ENCODE measurements around the gene MAN1A2.
"Not testable (repeated sequence)": the region's sequence is repeated elsewhere in the genome, so short reads cannot be mapped to it uniquely, and the experiment has no call there.

The MAN1A2 gene

GRCh38 chr1:117367046-117368025, at the start of gene MAN1A2:
MAN1A2 (plus strand) TSS chr1:117367449; CDS start chr1:117368184, 735 bp downstream.
- no peaks in the 10 kb centered on the region for H3K27me3 Mint-ChIP-seq

GRCh38 chr1:117318011-117318410, 49.2 kb upstream of the MAN1A2 start:
- Mint-ChIP-seq H3K27me3 (no peaks in the 10 kb centered on the region), H3K9me3 (peaks cover 3% of the 10 kb centered on the region), H3K4me1 (no peaks in the 10 kb centered on the region), H3K27ac (no peak overlapping the region), H3K4me3 (no peak overlapping the region), H3K36me3 (no peaks in the 10 kb centered on the region)
- no peak for ATAC-seq

More at GRCh38 chr1:117367046-117368025, at the start of gene MAN1A2:
- Mint-ChIP-seq H3K9me3 (no peaks in the 10 kb centered on the region), H3K27ac (peak within 1 kb of the TSS; percentile 91), H3K36me3 (no peaks in the 10 kb centered on the region), H3K4me3 (peak within 1 kb of the TSS; percentile 98), H3K4me1 (peaks cover 62% of the 10 kb centered on the region)
- ATAC-seq, result peak; percentile 90

GRCh38 chr1:117318426-117318825, 48.8 kb upstream of the MAN1A2 start:
- no peaks in the 10 kb centered on the region for H3K27me3 Mint-ChIP-seq
- no peak for ATAC-seq
- H3K4me1 Mint-ChIP-seq, result no peaks in the 10 kb centered on the region
- peaks cover 3% of the 10 kb centered on the region for H3K9me3 Mint-ChIP-seq
- H3K4me3 Mint-ChIP-seq, result no peak overlapping the region
- no peak overlapping the region for H3K27ac Mint-ChIP-seq
- no peaks in the 10 kb centered on the region for H3K36me3 Mint-ChIP-seq

DNA sequence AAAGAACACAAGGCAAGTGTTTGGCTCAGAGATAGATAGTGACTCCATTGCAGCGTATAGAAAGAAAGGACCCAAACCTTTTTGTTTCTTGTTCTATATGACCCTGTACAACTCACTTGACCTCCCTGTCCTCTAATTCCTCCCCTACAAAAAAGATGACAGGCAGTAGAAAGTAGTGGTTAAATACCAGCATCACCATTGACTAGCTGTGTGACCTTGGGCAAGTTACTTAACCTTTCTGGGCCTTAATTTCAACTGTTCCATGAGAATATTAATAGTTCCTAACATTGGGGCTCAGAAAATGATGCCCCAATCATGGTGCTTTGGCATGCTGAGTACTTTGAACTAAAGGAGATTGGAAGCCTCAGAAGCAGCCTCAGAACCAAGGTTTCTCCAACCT, 46.7 kb upstream of the MAN1A2 start:
- H3K36me3 Mint-ChIP-seq, result no peaks in the 10 kb centered on the region
- no peak overlapping the region for H3K27ac Mint-ChIP-seq
- no peaks in the 10 kb centered on the region for H3K4me1 Mint-ChIP-seq
- peaks cover 16% of the 10 kb centered on the region for H3K27me3 Mint-ChIP-seq
- no peak overlapping the region for H3K4me3 Mint-ChIP-seq
- no peak for ATAC-seq
- peaks cover 3% of the 10 kb centered on the region for H3K9me3 Mint-ChIP-seq

DNA sequence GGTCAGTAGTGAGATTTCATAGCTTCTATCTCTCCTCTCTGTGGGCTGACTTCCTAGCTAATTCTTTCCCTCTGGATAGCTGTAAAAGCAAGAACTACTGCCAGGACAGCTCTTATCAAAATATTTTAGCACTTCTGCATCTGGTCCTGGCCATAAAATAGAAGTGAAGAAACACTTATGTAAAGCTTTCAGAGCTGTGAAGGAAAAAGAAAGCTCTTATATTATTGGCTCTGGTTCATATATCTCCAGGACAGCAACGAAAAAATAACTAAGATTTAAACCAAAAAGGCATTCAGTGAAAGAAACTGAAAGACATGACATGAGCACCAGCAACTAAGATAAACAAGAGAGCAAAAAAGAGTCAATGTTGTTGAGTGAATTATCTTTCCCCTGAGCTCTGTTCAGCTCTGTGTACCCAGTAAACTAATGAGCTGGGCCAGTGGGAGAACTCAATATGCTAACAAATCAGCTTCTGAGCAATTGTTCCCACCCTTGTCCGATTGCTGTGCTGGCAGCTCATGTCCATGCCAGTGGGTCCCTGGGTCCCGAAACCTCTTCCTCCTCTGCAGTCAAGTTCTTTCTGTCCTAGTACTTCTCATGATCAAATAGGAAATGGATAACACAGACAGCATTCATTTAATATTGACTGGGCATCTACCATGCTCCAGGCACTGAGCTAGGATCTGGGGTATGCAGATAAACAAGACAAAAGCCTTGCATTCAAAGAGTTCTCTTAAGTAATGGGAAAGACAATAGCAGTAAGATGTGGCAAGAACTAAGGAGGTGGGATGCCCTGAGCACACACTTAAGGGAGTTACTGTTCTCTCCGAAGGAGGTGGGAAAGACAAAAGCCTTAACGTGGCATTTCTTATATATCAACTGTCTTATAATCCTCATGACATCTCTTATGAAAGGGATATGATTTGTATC, 45.3 kb upstream of the MAN1A2 start:
- H3K4me1 Mint-ChIP-seq, result no peaks in the 10 kb centered on the region
- no peak overlapping the region for H3K4me3 Mint-ChIP-seq
- peaks cover 22% of the 10 kb centered on the region for H3K27me3 Mint-ChIP-seq
- no peak for ATAC-seq
- peaks cover 3% of the 10 kb centered on the region for H3K9me3 Mint-ChIP-seq
- no peak overlapping the region for H3K27ac Mint-ChIP-seq
- no peaks in the 10 kb centered on the region for H3K36me3 Mint-ChIP-seq

- H3K27ac Mint-ChIP-seq, result no peak overlapping the region
- no peak for ATAC-seq
Measured at GRCh38 chr1:117324357-117324756, 42.9 kb upstream of the MAN1A2 start.

GRCh38 chr1:117326035-117326434, 41.2 kb upstream of the MAN1A2 start:
- not testable (repeated sequence) for H3K27ac Mint-ChIP-seq, H3K4me3 Mint-ChIP-seq, H3K36me3 Mint-ChIP-seq, H3K9me3 Mint-ChIP-seq, H3K4me1 Mint-ChIP-seq, ATAC-seq
- peaks cover 26% of the 10 kb centered on the region for H3K27me3 Mint-ChIP-seq

More at GRCh38 chr1:117324357-117324756, 42.9 kb upstream of the MAN1A2 start:
- Mint-ChIP-seq H3K4me3 (no peak overlapping the region), H3K36me3 (no peaks in the 10 kb centered on the region), H3K27me3 (peaks cover 22% of the 10 kb centered on the region), H3K4me1 (no peaks in the 10 kb centered on the region), H3K9me3 (no peaks in the 10 kb centered on the region)

GRCh38 chr1:117327011-117327410, 40.2 kb upstream of the MAN1A2 start:
- no peak overlapping the region for H3K27ac Mint-ChIP-seq
- H3K36me3 Mint-ChIP-seq, result no peaks in the 10 kb centered on the region
- H3K27me3 Mint-ChIP-seq, result peaks cover 31% of the 10 kb centered on the region
- no peaks in the 10 kb centered on the region for H3K4me1 Mint-ChIP-seq
- H3K4me3 Mint-ChIP-seq, result no peak overlapping the region
- no peak for ATAC-seq
- no peaks in the 10 kb centered on the region for H3K9me3 Mint-ChIP-seq

DNA sequence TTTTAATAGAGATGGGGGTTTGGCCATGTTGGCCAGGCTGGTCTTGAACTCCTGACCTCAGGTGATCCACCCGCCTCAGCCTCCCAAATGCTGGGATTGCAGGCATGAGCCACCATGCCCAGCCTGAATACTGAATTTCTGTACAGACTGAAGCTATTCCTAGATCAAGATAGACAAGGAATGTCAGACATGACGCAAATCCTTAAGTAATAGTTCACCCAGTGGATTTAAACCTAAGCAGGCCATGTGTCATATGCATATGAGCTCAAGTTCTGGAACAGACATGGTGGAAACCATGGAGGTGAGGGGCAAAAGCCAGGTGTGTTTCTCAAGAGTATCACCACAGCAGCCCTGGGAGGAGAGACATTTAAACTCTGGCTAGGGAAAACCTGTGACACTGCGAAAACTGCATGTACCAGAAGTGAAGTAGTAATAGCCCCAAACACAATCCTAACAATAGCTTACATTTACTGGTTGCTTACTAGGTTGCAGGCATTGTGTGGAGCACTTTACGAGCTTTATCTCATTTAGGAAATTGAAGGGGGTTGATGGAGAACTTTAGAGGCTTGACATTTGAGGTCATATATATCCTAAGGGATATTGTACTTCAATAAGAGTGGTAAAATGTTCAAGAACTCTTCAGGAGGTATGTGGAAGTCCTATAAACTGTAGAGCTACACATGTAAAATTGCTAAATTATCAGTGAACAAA, 31.7 kb upstream of the MAN1A2 start:
- no peak for ATAC-seq
- Mint-ChIP-seq H3K36me3 (no peaks in the 10 kb centered on the region), H3K4me1 (peaks cover 6% of the 10 kb centered on the region), H3K4me3 (no peak overlapping the region), H3K9me3 (no peaks in the 10 kb centered on the region), H3K27ac (no peak overlapping the region), H3K27me3 (peaks cover 26% of the 10 kb centered on the region)

DNA sequence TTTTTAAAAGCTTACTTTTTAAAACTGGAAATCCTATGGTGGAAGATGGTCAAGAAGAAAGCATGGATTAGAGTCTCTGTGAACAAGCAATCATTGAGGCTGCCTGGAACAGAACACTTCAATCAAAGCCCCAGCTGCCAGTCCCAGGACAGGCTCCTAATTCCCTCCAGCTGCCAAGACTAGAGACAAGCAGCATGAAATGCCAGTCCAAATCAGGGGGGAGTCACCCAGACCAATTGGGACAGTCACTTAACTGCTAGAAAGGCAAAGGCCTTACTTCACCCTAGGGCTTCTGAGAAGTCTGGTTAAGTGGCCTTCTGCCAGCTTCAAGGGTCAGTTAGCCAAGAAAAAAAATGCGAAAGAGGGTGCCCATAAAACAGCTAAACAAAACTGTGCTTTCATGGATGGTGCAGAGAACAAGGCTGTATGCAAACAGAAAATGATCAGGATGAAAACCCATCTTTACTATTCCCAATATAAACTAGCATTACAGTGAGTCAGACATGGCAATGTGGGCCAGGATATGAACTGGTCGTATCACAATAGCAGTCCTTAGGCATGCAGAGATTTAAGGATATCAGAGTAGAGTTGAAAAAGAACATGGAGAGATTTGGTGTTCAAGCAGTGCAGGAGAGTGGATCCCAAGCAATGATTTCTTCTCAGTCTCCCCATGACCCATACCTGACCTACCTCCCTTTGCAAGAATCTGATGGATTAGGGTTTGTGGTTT, 31.0 kb upstream of the MAN1A2 start:
- no peak overlapping the region for H3K27ac Mint-ChIP-seq
- H3K4me1 Mint-ChIP-seq, result peaks cover 6% of the 10 kb centered on the region
- peaks cover 19% of the 10 kb centered on the region for H3K27me3 Mint-ChIP-seq
- no peak overlapping the region for H3K4me3 Mint-ChIP-seq
- H3K9me3 Mint-ChIP-seq, result no peaks in the 10 kb centered on the region
- no peak for ATAC-seq
- H3K36me3 Mint-ChIP-seq, result no peaks in the 10 kb centered on the region

DNA sequence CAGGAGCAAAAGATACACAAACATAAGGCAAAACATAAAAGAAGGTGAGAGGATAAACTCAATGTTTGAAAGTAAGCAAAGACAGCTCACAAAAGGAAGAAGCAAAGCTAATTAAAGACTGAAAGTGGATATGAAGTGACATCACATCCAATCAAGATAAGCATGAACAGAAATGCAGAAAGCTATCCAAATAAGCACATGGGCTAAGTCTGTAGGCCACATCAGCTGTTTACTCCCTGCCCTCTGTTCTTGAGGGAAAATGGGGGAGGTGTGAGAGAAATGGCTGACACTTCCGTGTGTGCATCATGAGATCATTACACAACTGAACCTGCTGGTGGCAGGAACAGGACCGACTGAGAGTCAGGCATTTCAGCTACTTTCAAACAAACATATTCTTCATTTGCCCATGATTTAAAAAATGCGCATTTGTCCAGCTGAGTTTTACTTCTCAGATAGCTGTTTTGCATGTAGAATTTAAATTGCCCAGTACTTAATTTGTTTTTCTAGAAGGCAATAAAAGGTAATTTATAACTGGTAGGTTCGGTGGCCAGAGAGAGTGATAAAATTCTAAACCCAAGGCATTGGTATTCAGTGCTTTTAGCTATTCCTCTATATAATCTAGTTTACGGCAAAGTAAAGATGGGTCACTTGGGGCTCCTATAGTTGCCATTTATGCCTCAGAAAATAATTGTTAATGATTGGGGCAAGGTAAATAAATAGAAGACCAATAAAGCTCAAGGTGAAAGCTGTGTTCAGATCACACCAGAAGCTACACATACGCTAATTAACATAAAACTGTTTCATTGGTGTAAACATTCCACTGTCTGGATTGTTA, 27.2 kb upstream of the MAN1A2 start:
- Mint-ChIP-seq H3K27me3 (peaks cover 3% of the 10 kb centered on the region), H3K9me3 (no peaks in the 10 kb centered on the region), H3K4me3 (no peak overlapping the region), H3K27ac (no peak overlapping the region), H3K36me3 (no peaks in the 10 kb centered on the region), H3K4me1 (peaks cover 13% of the 10 kb centered on the region)
- no peak for ATAC-seq

DNA sequence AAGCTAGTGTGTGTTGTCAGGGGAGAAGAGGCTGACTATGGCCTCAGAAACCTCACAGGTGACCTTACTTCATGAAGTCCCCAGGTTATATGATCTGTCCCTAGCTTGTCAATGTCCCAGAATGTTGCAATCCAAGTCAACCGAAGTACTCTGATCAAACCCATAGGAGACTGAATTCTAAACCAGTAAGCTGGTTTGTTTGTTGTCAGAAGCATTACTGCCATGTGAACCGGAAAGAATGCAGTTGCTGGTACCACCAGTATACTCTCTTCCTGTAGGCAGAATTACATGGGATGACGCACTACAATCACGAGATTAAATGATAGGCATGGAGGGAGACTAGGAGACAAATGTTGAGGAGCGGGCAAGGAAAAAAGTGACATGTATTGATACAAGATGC, 26.1 kb upstream of the MAN1A2 start:
- peaks cover 8% of the 10 kb centered on the region for H3K27me3 Mint-ChIP-seq
- H3K36me3 Mint-ChIP-seq, result no peaks in the 10 kb centered on the region
- ATAC-seq, result no peak
- H3K27ac Mint-ChIP-seq, result no peak overlapping the region
- H3K4me3 Mint-ChIP-seq, result no peak overlapping the region
- no peaks in the 10 kb centered on the region for H3K9me3 Mint-ChIP-seq
- H3K4me1 Mint-ChIP-seq, result peaks cover 13% of the 10 kb centered on the region

- ATAC-seq, result no peak
- Mint-ChIP-seq H3K4me3 (peak overlapping the region; percentile 4), H3K9me3 (no peaks in the 10 kb centered on the region), H3K36me3 (no peaks in the 10 kb centered on the region), H3K27ac (peak overlapping the region; percentile 48), H3K4me1 (peaks cover 13% of the 10 kb centered on the region), H3K27me3 (peaks cover 8% of the 10 kb centered on the region)
Measured at GRCh38 chr1:117342397-117342796, 24.9 kb upstream of the MAN1A2 start.

Data from stimulated activated memory B cell treated with anti-CD40 and anti-IgM and Interleukin-4, amounts not matched to agents 10 μg/mL and 1 μg/mL and 100 μg/mL, for 72 hours (primary cell).